GM19099 (cell line): Measurements from ENCODE around the gene MRPL18.

Experiments used
- POLR2A ChIP-seq: IDR thresholded peaks from 3 replicates; pipeline ENCODE4 v1.6.1; 2011; ENCODE audit warnings: low read depth; ENCODE audit not compliant: insufficient read length; ENCODE audit errors: extremely low read depth

The MRPL18 gene

GRCh38 chr6:159844737-159845645 is 54.7 kb downstream of the MRPL18 start:
- TF ChIP-seq POLR2A: no peak
